Endothelial cell of umbilical vein (primary cell): ENCODE results near the gene PPP2R5D. TPM values are rescaled to one million over a fixed set of nuclear protein-coding genes. Genes with fewer than 3 reads are reported as not detected.

Source experiments
- BruUV-seq: library from RNA; stranded (reverse); fragments of 400-500 nt; replicated peaks from 2 replicates; lab custom pipeline; 2021; lab: Mats Ljungman, UMichigan
- CTCF ChIA-PET: fragments of 300-600, 350-600 bp; sonication (Branson Sonifier 250); formaldehyde crosslinking; loops from one replicate; lab custom pipeline; 2021; ENCODE audit warnings: antibody characterized with exemption, inconsistent platforms; lab: Charles Lee
- POLR2A ChIA-PET: fragments of 300-600, 350-600 bp; sonication (Branson Sonifier 250); formaldehyde crosslinking; loops from one replicate; lab custom pipeline; 2021; ENCODE audit warnings: antibody characterized with exemption, inconsistent platforms; lab: Charles Lee
- DNase-seq: peaks from one replicate; pipeline ENCODE4 v3.0.0-alpha.2; 2011; ENCODE audit warnings: low read depth, low spot score
- FAIRE-seq: peaks from 2 replicates; lab custom pipeline; 2011; peaks lifted over from hg19 to GRCh38; lab: Jason Lieb, UNC
- H2AFZ ChIP-seq: 2 replicates; pipeline ENCODE4 v1.6.0; 2012; ENCODE audit warnings: low read depth, low read length, control low read depth, inconsistent platforms
- H3K27ac ChIP-seq: 2 replicates; pipeline ENCODE4 v1.5.1; 2011; ENCODE audit warnings: low read depth, mild to moderate bottlenecking, control low read depth, low read length, moderate library complexity; ENCODE audit not compliant: insufficient read depth
- H3K27me3 ChIP-seq, 2 experiments: 2 replicates each; pipeline versions ENCODE4 v1.6.0 to v1.6.1; 2011; ENCODE audit warnings: low read length in 2 of 2, mixed read lengths in 1 of 2; ENCODE audit not compliant: control insufficient read depth in 2 of 2, insufficient read depth in 2 of 2
- H3K36me3 ChIP-seq, 2 experiments: 2 replicates in 1 of 2; 3 replicates in 1 of 2; pipeline ENCODE4 v1.5.1; 2011; ENCODE audit warnings: low read length in 2 of 2, mild to moderate bottlenecking in 1 of 2, moderate library complexity in 1 of 2; ENCODE audit not compliant: control insufficient read depth in 2 of 2, insufficient read depth in 2 of 2; ENCODE audit errors: extremely low read depth in 1 of 2
- H3K4me1 ChIP-seq: 3 replicates; pipeline ENCODE4 v1.5.1; 2011; ENCODE audit warnings: mild to moderate bottlenecking, low read length; ENCODE audit not compliant: control insufficient read depth, insufficient read depth; ENCODE audit errors: extremely low read depth
- H3K4me2 ChIP-seq: 2 replicates; pipeline ENCODE4 v1.6.1; 2011; ENCODE audit warnings: low read length, control low read depth, mixed read lengths; ENCODE audit not compliant: insufficient read depth
- H3K4me3 ChIP-seq, 3 experiments: fragments of 200-600 bp in 1 of 3; sonication (generic), shearing (Covaris generic) in 1 of 3; replicated peaks in 1 of 3; 2 replicates each; pipeline ENCODE4 v1.5.1; 2011 to 2016; ENCODE audit warnings: control low read depth in 3 of 3, low read length in 3 of 3, mild to moderate bottlenecking in 2 of 3, inconsistent platforms in 1 of 3, low read depth in 1 of 3, moderate library complexity in 1 of 3; ENCODE audit not compliant: insufficient read depth in 1 of 3
- H3K79me2 ChIP-seq: 2 replicates; pipeline ENCODE4 v1.6.0; 2012; ENCODE audit warnings: low read length, inconsistent platforms; ENCODE audit not compliant: control insufficient read depth, insufficient read depth
- H3K9ac ChIP-seq: replicated peaks from 2 replicates; pipeline ENCODE3; 2011; ENCODE audit warnings: low read length, control low read depth; ENCODE audit not compliant: insufficient read depth; ENCODE audit errors: extremely low read depth
- H3K9me1 ChIP-seq: replicated peaks from 3 replicates; pipeline ENCODE4 v1.6.0; 2011; ENCODE audit warnings: mild to moderate bottlenecking, low read length; ENCODE audit not compliant: control insufficient read depth, insufficient read depth; ENCODE audit errors: extremely low read depth
- H3K9me3 ChIP-seq: replicated peaks from 2 replicates; pipeline ENCODE4 v1.5.1; 2012; ENCODE audit warnings: low read length, inconsistent platforms; ENCODE audit not compliant: control insufficient read depth, insufficient read depth
- H4K20me1 ChIP-seq: replicated peaks from 2 replicates; pipeline ENCODE3; 2011; ENCODE audit warnings: mild to moderate bottlenecking, low read length; ENCODE audit not compliant: control insufficient read depth, insufficient read depth; ENCODE audit errors: extremely low read depth
- EZH2 ChIP-seq: IDR thresholded peaks from 2 replicates; pipeline ENCODE4 v1.6.1; 2012; ENCODE audit warnings: borderline replicate concordance, low read depth, mild to moderate bottlenecking, moderate library complexity, low read length, inconsistent platforms; ENCODE audit not compliant: severe bottlenecking
- FOS ChIP-seq: IDR thresholded peaks from 2 replicates; pipeline ENCODE4 v1.6.1; 2011; ENCODE audit warnings: mild to moderate bottlenecking, low read length, moderate library complexity, borderline replicate concordance; ENCODE audit not compliant: insufficient read depth
- GATA2 ChIP-seq: IDR thresholded peaks from 2 replicates; pipeline ENCODE4 v1.7.0; 2011; ENCODE audit warnings: low read depth, mild to moderate bottlenecking, moderate library complexity, mixed read lengths, low read length; ENCODE audit not compliant: insufficient read length, insufficient read depth
- JUN ChIP-seq: IDR thresholded peaks from 2 replicates; pipeline ENCODE4 v1.6.1; 2011; ENCODE audit warnings: borderline replicate concordance, low read depth; ENCODE audit not compliant: insufficient read length, insufficient read depth
- MAX ChIP-seq: IDR thresholded peaks from 2 replicates; pipeline ENCODE4 v1.6.1; 2011; ENCODE audit not compliant: insufficient read depth, insufficient read length
- MYC ChIP-seq: IDR thresholded peaks from one replicate; pipeline ENCODE4 v1.6.1; 2011; ENCODE audit warnings: mild to moderate bottlenecking, low read depth, low read length
- POLR2A ChIP-seq: IDR thresholded peaks from 2 replicates; pipeline ENCODE4 v1.6.1; 2012; ENCODE audit warnings: low read depth, mild to moderate bottlenecking, control low read depth, low read length
- POLR2AphosphoS5 ChIP-seq: IDR thresholded peaks from 2 replicates; pipeline ENCODE4 v1.6.1; 2012; ENCODE audit warnings: low read depth, mild to moderate bottlenecking, control low read depth, low read length, moderate library complexity; ENCODE audit not compliant: insufficient read depth
- dilution Hi-C: fragments of 300-500 bp; cut with MboI; formaldehyde crosslinking; loops from one replicate; pipeline ENCODE4 v1.15.0; 2019; ENCODE audit warnings: low sequenced_read_pairs; ENCODE audit not compliant: extremely low pct_ligation_motif_present
- intact Hi-C: fragments of 100-400 bp; cut with micrococcal nuclease; formaldehyde crosslinking; loops from one replicate; pipeline ENCODE4 v1.10.0; 2022
- polyA plus RNA-seq, 4 experiments: library from polyadenylated mRNA; depleted of rRNA in 3 of 4; stranded (reverse) in 3 of 4; unstranded in 1 of 4; fragments of >200 nt; gene quantifications; 2 replicates each; pipeline versions ENCODE4 v1.2.1 to v1.2.3, GENCODE V29; 2011 to 2012; ENCODE audit warnings: missing spikeins in 1 of 4
- total RNA-seq: library from RNA; stranded (reverse); gene quantifications from 2 replicates; pipeline ENCODE4 v1.2.3, GENCODE V29; 2021

PPP2R5D gene
- total and polyA plus RNA-seq, 2 donors (not counting 3 experiments of a cell fraction or from before 2014, with no cell fraction given), result 45.5 to 60.2 TPM

- dilution Hi-C loops (no loop called here), intact Hi-C loops (loop anchor here (1.0 to 5.0 kb wide), 4 partner anchors 38 to 130 kb away; partner anchors contain the start of genes CNPY3, RRP36 and SRF)
- H4K20me1 ChIP-seq, result no peaks in the 10 kb centered on the region
- peaks cover 15% of the 10 kb centered on the region for H3K4me1 ChIP-seq
- H3K27ac ChIP-seq, result peak within 1 kb of the TSS; percentile 91
- peak within 1 kb of the TSS; percentile 80 to 96 (median 94) for H3K4me3 ChIP-seq
- CTCF ChIA-PET, result interaction anchor here (0.6 to 1.5 kb wide), 5 partner anchors 13 to 111 kb away, joined by 3 to 8 read pairs (median 3); partner anchors contain the start of gene PEX6
- H2AFZ ChIP-seq, result peak within 1 kb of the TSS; percentile 94
- TSS peak; percentile 59 for BruUV-seq
- peaks cover 12% of the 10 kb centered on the region for H3K79me2 ChIP-seq
- DNase-seq (peak; percentile 100), FAIRE-seq (peak; percentile 100)
- peak within 1 kb of the TSS; percentile 69 for H3K9ac ChIP-seq
- no peaks in the 10 kb centered on the region for H3K27me3 ChIP-seq
- H3K4me2 ChIP-seq, result peak within 1 kb of the TSS; percentile 92
- H3K9me1 ChIP-seq, result no peaks in the 10 kb centered on the region
- no peaks in the 10 kb centered on the region for H3K9me3 ChIP-seq
- no peaks in the 10 kb centered on the region for H3K36me3 ChIP-seq
- POLR2A ChIA-PET, result interaction anchor here (0.9 to 1.5 kb wide), 5 partner anchors 17 to 84 kb away, joined by 3 to 9 read pairs (median 3); partner anchors contain the start of genes KLHDC3, MEA1, PPP2R5D and PTK7
- TF ChIP-seq MAX, result peak; percentile 29
- TF ChIP-seq POLR2A, result peak; percentile 92
- no peak for TF ChIP-seq JUN
- TF ChIP-seq EZH2, result no peak
- TF ChIP-seq GATA2, result no peak
- no peak for TF ChIP-seq FOS
- TF ChIP-seq POLR2AphosphoS5, result peak; percentile 82
- no peak for TF ChIP-seq MYC
These were observed 75.0 kb downstream of the PPP2R5D start, which contains the start of the genes KLC4 and MRPL2 for GRCh38 chr6:43059168-43060033. TSS of gene KLC4 (plus strand) at chr6:43059631. CDS start at chr6:43061336, 1,705 bp downstream. TSS of gene MRPL2 (minus strand) at chr6:43059434. CDS start at chr6:43059381, 53 bp downstream.
